Erythroblast (primary cell): ENCODE measurements around the gene NADK.

Experiments
- GATA1 ChIP-seq: IDR thresholded peaks from 2 replicates; pipeline ENCODE4 v1.6.1; 2011; ENCODE audit warnings: low read depth, mild to moderate bottlenecking, control low read depth, low read length, moderate library complexity
- POLR2A ChIP-seq: IDR thresholded peaks from 2 replicates; pipeline ENCODE4 v1.6.1; 2011; ENCODE audit warnings: mild to moderate bottlenecking, low read length

DNA sequence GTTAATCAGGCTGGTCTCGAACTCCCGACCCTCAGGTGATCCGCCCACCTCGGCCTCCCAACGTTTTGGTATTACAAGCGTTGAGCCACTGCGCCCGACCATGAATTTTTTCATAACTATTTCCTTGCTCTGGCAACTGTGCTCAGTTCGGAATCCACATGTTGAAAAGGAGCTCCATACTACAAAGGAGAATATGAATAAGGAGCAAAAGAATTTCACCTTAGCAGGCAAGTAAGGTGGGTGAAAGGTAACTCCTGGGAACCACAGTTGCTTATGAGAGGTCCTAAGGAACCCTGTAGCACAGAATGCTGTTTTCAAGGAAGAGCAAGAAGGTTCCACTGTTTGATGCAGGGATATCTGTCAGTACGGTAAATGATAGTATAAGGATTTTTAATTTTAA, 29.9 kb upstream of the NADK start:
- TF ChIP-seq GATA1 = no peak
- TF ChIP-seq POLR2A = no peak
